Smooth muscle cell (in vitro differentiated cells): ENCODE data around the gene EFCAB7. TPM values are rescaled to one million over a fixed set of nuclear protein-coding genes. Genes with fewer than 3 reads are reported as not detected.
A peak's percentile ranks its signal among the peaks of the same experiment; 100 is the strongest.

Experiments used
- DNase-seq: peaks from one replicate; lab custom pipeline; 2025; ENCODE audit not compliant: unreplicated experiment; lab: John Stamatoyannopoulos, UW
- H2AFZ ChIP-seq: fragments of 200-600 bp; sonication (generic); 2 replicates; pipeline ENCODE4 v1.6.0; 2016; ENCODE audit warnings: antibody characterized with exemption, low read depth, mild to moderate bottlenecking
- H3F3A ChIP-seq: fragments of 200-600 bp; sonication (generic); 2 replicates; pipeline ENCODE4 v1.6.0; 2017; ENCODE audit warnings: antibody characterized with exemption, low read depth
- H3K27ac ChIP-seq: fragments of 200-600 bp; sonication (generic); 2 replicates; pipeline ENCODE4 v1.5.1; 2016; ENCODE audit warnings: low read depth, mild to moderate bottlenecking
- H3K27me3 ChIP-seq: fragments of 200-600 bp; sonication (generic); 2 replicates; pipeline ENCODE4 v1.6.1; 2016; ENCODE audit warnings: low read depth, mild to moderate bottlenecking
- H3K36me3 ChIP-seq: fragments of 200-600 bp; sonication (generic); 2 replicates; pipeline ENCODE4 v1.5.1; 2016; ENCODE audit warnings: low read depth
- H3K4me1 ChIP-seq: fragments of 200-600 bp; sonication (generic); 2 replicates; pipeline ENCODE4 v1.5.1; 2016; ENCODE audit warnings: low read depth
- H3K4me2 ChIP-seq: fragments of 200-600 bp; sonication (generic); 2 replicates; pipeline ENCODE4 v1.6.0; 2016; ENCODE audit warnings: mild to moderate bottlenecking
- H3K4me3 ChIP-seq: fragments of 200-600 bp; sonication (generic); 2 replicates; pipeline ENCODE4 v1.5.1; 2016; ENCODE audit warnings: mild to moderate bottlenecking
- H3K79me2 ChIP-seq: fragments of 200-600 bp; sonication (generic); 2 replicates; pipeline ENCODE4 v1.6.0; 2016; ENCODE audit warnings: low read depth, mild to moderate bottlenecking
- H3K9ac ChIP-seq: fragments of 200-600 bp; sonication (generic); 2 replicates; pipeline ENCODE4 v1.6.0; 2016; ENCODE audit warnings: low read depth
- H3K9me3 ChIP-seq: fragments of 200-600 bp; sonication (generic); replicated peaks from 2 replicates; pipeline ENCODE4 v1.5.1; 2016; ENCODE audit warnings: low read depth
- H4K20me1 ChIP-seq: fragments of 200-600 bp; sonication (generic); 2 replicates; pipeline ENCODE4 v1.6.0; 2016; ENCODE audit warnings: low read depth
- CTCF ChIP-seq: fragments of 200-600 bp; sonication (generic); IDR thresholded peaks from 2 replicates; pipeline ENCODE4 v1.5.1; 2017; ENCODE audit warnings: borderline replicate concordance, mild to moderate bottlenecking, antibody characterized with exemption; ENCODE audit not compliant: insufficient read depth, poor library complexity, severe bottlenecking
- WGBS: methylation state at CpG from one replicate; pipeline ENCODE4 v1.1.7; 2016; ENCODE audit warnings: low lambda C conversion rate; 5-methylcytosine and 5-hydroxymethylcytosine counted together
- polyA plus RNA-seq: library from polyadenylated mRNA; unstranded; fragments of >200 nt; fragmentation: Nextera tagmentation; extraction: Ambion mirVana; gene quantifications from 2 replicates; pipeline ENCODE4 v1.2.1, GENCODE V29; 2016
- total RNA-seq: library from RNA; depleted of rRNA; stranded (reverse); fragments of >200 nt; gene quantifications from 2 replicates; pipeline ENCODE4 v1.2.3, GENCODE V29; 2014

EFCAB7 gene
- total and polyA plus RNA-seq, 2 experiments from 2014 or later = 3.5 to 5.4 TPM

- Histone ChIP-seq H3K27ac (no peak overlapping the region), H3K9me3 (no peaks in the 10 kb centered on the region), H3K9ac (no peak overlapping the region), H3K27me3 (no peaks in the 10 kb centered on the region), H3K36me3 (no peaks in the 10 kb centered on the region), H3K4me3 (no peak overlapping the region), H3K79me2 (peaks cover 23% of the 10 kb centered on the region), H2AFZ (no peak overlapping the region), H3K4me1 (no peaks in the 10 kb centered on the region), H3K4me2 (peak overlapping the region; percentile 38), H3F3A (no peaks in the 10 kb centered on the region), H4K20me1 (peaks cover 81% of the 10 kb centered on the region)
- WGBS = 24% methylated on average over 5 of the region's 5 CpGs
- DNase-seq = no peak
- no peak for TF ChIP-seq CTCF
Measured at GRCh38 chr1:63600248-63600647, 76.9 kb downstream of the EFCAB7 start.

GRCh38 chr1:63601061-63601460 lies 77.7 kb downstream of the EFCAB7 start:
- H3K27ac ChIP-seq = no peak overlapping the region
- H4K20me1 ChIP-seq = peaks cover 85% of the 10 kb centered on the region
- H3K4me2 ChIP-seq = no peak overlapping the region
- no peak for DNase-seq
- H3K79me2 ChIP-seq = peaks cover 19% of the 10 kb centered on the region
- H3K27me3 ChIP-seq = no peaks in the 10 kb centered on the region
- no peak overlapping the region for H3K4me3 ChIP-seq
- no peak overlapping the region for H3K9ac ChIP-seq
- TF ChIP-seq CTCF = no peak
- H2AFZ ChIP-seq = no peak overlapping the region
- WGBS = 37% methylated on average over 3 of the region's 3 CpGs
- no peaks in the 10 kb centered on the region for H3K9me3 ChIP-seq
- H3F3A ChIP-seq = no peaks in the 10 kb centered on the region
- H3K36me3 ChIP-seq = no peaks in the 10 kb centered on the region
- no peaks in the 10 kb centered on the region for H3K4me1 ChIP-seq

GRCh38 chr1:63601463-63601862 lies 78.1 kb downstream of the EFCAB7 start:
- no peak for DNase-seq
- Histone ChIP-seq H3K4me1 (no peaks in the 10 kb centered on the region), H3K79me2 (peaks cover 16% of the 10 kb centered on the region), H3K4me3 (no peak overlapping the region), H4K20me1 (peaks cover 89% of the 10 kb centered on the region), H3F3A (no peaks in the 10 kb centered on the region), H3K27me3 (no peaks in the 10 kb centered on the region), H3K36me3 (no peaks in the 10 kb centered on the region), H2AFZ (no peak overlapping the region), H3K9ac (no peak overlapping the region), H3K27ac (no peak overlapping the region), H3K9me3 (no peaks in the 10 kb centered on the region), H3K4me2 (no peak overlapping the region)
- no peak for TF ChIP-seq CTCF
- WGBS = 79% methylated on average over 4 of the region's 4 CpGs

- peaks cover 91% of the 10 kb centered on the region for H4K20me1 ChIP-seq
- no peak overlapping the region for H3K9ac ChIP-seq
- no peaks in the 10 kb centered on the region for H3K4me1 ChIP-seq
- no peaks in the 10 kb centered on the region for H3K9me3 ChIP-seq
- H3K27me3 ChIP-seq = no peaks in the 10 kb centered on the region
- peaks cover 12% of the 10 kb centered on the region for H3K79me2 ChIP-seq
- no peak overlapping the region for H3K4me3 ChIP-seq
- H2AFZ ChIP-seq = no peak overlapping the region
- TF ChIP-seq CTCF = no peak
- H3K4me2 ChIP-seq = no peak overlapping the region
- no peaks in the 10 kb centered on the region for H3F3A ChIP-seq
- no peak overlapping the region for H3K27ac ChIP-seq
- no peak for DNase-seq
- 100% methylated on average over 1 of the region's 1 CpG for WGBS
- H3K36me3 ChIP-seq = no peaks in the 10 kb centered on the region
Measured at GRCh38 chr1:63601912-63602311, 78.6 kb downstream of the EFCAB7 start.
